KOPT-K1 (cell line): ENCODE measurements around the gene KLF7.

ENCODE experiments used
- H3K27ac ChIP-seq: fragments of 200-600 bp; sonication (generic); 2 replicates; pipeline ENCODE4 v1.5.1; 2016; ENCODE audit warnings: antibody characterized with exemption, mild to moderate bottlenecking, low read depth, low read length; ENCODE audit not compliant: poor library complexity, severe bottlenecking
- H3K36me3 ChIP-seq: fragments of 200-600 bp; sonication (generic); 2 replicates; pipeline ENCODE4 v1.5.1; 2017; ENCODE audit warnings: antibody characterized with exemption, mild to moderate bottlenecking, low read length, moderate library complexity; ENCODE audit not compliant: insufficient read depth
- H3K9me3 ChIP-seq: fragments of 200-600 bp; sonication (generic); 2 replicates; pipeline ENCODE4 v1.5.1; 2017; ENCODE audit warnings: antibody characterized with exemption, low read length, mild to moderate bottlenecking; ENCODE audit not compliant: insufficient read depth, poor library complexity, severe bottlenecking

The KLF7 gene

DNA sequence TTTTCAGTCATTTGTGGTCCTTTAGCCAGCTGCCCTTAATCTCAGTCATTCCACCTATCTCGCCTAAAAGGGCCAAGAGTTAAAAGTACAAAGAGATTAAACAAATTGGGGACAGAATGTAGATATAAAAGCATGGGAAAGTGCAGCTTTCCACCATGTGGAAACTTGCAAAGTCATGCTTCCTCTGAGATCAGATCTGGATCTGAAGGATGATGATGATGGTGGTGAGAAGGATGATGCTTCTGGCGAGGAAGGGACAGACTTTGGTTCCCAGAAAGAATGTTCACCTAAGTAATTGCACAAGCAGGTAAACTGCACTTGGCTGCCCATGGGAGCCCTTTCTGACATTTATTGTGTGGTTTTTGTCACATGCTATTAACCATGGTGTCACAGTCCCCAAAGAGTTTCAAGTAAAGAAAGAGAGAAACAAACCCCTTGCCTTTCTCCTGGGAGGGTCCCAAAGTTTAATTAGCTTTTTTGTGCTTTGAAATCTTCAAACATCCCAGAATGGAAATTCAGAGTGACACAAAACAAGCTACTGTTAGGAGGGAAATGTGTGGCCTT is 34.7 kb downstream of the KLF7 start:
- H3K36me3 ChIP-seq, result no peaks in the 10 kb centered on the region
- no peak overlapping the region for H3K27ac ChIP-seq

DNA sequence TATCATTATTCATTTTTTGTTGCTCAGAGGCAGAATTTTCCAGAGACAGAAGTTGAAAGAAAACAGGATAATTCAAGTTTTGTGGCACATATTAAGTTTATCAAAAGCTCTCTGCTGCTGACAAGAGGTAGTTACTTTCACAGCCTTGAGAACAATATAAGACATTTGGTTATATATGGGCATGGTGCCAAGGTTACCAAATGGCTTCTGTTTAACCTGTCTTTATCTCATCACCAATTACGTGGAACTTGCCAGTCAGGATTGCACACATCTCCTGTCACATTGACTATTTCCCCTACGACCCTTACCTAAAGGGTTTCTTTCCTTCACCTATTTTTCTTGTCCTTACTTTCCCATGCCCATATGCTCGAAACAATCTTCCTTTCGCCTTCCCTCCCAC is 35.9 kb downstream of the KLF7 start:
- Histone ChIP-seq H3K36me3 (no peaks in the 10 kb centered on the region), H3K27ac (no peak overlapping the region), H3K9me3 (no peaks in the 10 kb centered on the region)

More for the DNA sequence above, 34.7 kb downstream of the KLF7 start:
- no peaks in the 10 kb centered on the region for H3K9me3 ChIP-seq

DNA sequence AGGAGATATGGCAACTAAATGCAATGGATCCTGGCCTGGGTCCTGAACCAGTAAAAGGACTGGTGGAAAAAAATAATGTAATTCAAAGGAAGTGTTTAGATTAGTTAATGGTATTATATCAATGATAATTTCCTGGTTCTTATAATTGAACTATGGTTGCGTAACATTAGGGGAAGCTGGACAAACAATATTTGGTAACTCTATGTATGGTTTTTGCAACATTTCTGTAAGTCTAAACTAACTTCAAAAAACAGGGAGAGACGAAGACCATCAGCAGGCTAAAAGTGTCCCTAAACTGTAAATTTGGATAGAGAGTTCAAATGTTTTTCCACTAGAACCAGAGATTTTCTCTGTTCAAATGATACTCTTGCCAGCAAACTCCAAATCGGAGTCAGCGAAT is 36.9 kb downstream of the KLF7 start:
- Histone ChIP-seq H3K9me3 (no peaks in the 10 kb centered on the region), H3K36me3 (no peaks in the 10 kb centered on the region), H3K27ac (no peak overlapping the region)

DNA sequence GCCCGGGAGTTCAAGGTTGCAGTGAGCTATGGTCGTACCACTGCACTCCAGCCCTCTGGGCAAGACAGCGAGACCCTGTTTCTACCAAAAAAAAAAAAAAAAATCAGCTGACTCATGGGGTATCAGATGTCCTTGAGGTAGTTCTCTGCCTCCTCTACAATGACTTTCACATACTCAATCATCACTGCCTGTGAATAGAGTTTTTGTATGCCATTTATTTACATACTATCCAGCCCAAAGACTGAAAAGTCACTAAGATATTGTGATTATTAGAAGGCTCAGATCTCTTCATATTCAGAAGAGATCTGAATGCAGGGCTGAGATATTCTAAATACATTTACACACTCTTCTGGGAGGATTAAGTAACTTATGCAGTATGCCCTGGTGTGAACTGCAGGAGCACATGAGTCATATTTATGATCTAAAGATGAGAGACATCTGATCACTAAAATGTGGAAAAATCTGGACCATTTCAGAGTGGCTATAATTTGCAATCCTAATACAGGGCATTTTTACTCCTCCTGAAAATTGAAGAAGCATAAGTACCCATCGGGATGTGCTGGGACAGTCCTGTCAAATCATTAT is 38.9 kb downstream of the KLF7 start:
- H3K36me3 ChIP-seq, result no peaks in the 10 kb centered on the region
- no peaks in the 10 kb centered on the region for H3K9me3 ChIP-seq
- no peak overlapping the region for H3K27ac ChIP-seq

DNA sequence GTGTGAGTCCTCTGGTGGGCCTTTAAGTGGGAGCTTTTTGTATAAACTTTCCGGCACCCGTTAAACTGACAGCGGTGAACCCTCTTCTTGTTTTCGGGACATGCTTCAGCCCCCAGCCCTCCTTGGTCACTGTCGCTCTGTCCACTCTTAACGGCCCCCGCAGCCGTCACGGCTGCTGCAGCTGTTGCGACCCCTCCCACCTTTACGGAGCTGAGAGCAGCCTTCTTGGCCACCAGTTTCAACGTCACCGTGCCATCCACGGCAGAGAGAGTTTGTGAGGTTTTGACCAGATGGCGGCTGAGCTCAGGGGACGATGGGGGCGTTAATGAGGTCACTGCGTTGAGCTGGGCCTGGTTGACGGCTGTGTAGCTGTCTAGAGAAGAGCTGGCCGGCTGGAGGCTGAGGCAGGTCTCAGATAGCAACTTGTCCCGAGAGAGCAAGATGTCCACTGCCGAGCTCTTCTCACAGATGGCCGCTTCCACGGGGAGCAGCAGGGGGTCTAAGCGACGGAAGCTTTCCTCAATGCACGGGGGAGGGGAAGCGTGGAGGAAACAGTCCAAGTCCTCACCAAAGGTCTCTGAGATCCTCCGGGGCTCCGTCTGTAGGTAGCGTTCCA is 41.9 kb downstream of the KLF7 start:
- Histone ChIP-seq H3K9me3 (no peaks in the 10 kb centered on the region), H3K36me3 (no peaks in the 10 kb centered on the region), H3K27ac (no peak overlapping the region)

DNA sequence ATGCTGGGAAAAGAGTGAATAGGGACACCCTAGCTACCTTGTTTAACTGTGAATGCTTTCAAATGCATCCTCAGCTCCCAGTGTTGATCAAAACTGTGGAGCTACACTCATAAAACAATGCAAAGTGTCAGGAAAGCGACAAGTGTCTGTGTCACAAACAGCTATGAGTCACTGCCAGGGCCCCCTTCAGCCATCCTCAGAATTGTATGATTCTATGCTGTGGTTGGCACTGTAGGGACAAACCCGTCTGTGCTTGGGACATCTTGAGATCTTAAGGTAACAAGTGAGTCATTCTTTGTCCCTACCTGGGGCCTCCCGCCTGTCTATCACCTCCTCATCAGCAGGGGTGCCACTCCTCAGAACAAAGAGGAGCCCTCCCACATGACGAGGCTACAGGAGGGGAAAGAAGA is 42.4 kb downstream of the KLF7 start:
- Histone ChIP-seq H3K36me3 (no peaks in the 10 kb centered on the region), H3K9me3 (no peaks in the 10 kb centered on the region), H3K27ac (no peak overlapping the region)

DNA sequence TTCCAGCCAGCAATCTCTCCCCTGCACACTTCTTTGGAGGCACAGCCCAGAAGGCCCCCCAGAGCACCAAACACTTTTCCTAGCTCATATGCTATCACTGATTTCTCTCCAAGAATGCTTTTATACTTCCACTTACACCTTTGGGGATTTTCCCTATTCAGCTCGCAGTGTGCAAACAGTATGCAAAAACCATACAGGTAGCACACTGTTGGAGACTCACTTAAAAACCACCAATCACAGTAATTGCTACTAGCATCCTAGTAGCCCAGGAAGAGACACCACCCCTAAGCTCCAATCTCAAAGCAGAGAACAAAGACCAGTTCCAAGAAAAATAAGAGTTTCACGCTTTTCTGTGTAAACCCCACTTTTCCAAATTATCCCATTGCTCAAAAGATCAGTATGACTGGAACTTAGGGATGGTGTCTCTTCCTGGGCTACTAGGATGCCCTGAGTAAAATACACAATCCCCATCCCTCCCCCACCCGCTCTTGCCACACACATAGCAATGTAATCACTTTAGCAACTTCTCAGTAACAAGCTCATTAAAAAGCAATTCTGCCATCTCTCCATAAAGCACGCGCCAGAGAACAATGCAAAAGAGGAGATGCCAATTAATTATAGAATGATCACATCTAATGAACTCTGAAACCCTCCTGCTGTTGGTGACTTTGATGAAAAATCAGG is 43.0 kb downstream of the KLF7 start:
- H3K36me3 ChIP-seq, result no peaks in the 10 kb centered on the region
- H3K27ac ChIP-seq, result no peak overlapping the region
- no peaks in the 10 kb centered on the region for H3K9me3 ChIP-seq

DNA sequence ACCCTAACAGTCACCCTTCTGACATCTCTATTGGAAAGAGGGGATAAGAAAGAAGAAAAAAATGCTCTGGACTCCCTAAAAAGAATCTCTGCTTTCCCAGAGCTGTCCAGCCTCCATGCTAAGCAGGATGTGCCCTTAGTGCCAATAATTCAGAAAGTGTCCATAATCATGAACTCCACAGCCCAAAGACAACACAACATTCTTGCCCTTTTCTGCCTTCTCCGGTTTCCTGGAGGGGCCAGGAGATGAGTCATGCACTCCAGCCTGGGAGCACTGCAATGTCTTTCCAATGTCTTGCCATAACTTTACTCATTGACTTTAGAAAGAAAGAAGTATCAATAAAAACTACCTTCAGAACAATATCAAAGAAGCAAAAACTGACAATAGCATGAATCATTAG is 44.0 kb downstream of the KLF7 start:
- H3K27ac ChIP-seq, result no peak overlapping the region
- no peaks in the 10 kb centered on the region for H3K9me3 ChIP-seq
- H3K36me3 ChIP-seq, result no peaks in the 10 kb centered on the region

DNA sequence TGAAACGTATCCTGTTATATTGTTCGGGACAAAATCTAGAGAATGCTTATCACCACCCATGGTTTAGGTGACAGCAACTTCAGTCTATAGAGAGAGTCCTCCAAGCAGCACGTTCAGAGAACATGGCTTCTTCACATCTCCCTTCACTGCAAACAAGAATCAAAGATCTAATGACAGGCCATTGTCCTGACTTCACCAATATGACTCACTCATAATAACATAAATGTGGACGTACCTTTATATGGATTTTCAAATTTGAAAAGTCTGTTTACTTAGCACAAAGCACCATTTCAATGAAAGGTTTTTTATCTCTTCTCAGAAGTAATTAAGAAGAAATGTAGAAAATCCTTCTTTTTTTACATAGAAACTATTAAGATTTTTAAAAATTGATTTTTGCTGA is 46.7 kb downstream of the KLF7 start:
- H3K27ac ChIP-seq, result no peak overlapping the region
- H3K36me3 ChIP-seq, result no peaks in the 10 kb centered on the region
- H3K9me3 ChIP-seq, result no peaks in the 10 kb centered on the region

DNA sequence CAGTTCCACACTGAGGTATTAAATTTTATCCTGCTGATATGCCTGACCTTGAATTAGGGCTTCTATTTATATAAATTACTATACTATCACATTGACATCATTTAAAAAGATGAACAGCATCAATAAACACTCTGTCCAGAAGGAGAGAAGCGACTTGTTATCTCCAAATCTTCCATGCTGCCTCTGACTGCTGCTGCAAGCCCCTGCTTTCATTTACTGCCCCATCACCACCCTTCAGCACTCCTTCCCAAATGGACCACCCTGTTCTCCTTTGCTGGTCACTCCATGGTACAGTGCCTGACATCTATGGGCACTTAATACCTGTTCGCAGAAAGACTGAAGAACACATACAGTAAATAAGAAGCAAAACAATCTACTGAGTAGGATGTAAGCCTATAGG is 48.1 kb downstream of the KLF7 start:
- H3K9me3 ChIP-seq, result no peaks in the 10 kb centered on the region
- no peaks in the 10 kb centered on the region for H3K36me3 ChIP-seq
- no peak overlapping the region for H3K27ac ChIP-seq

DNA sequence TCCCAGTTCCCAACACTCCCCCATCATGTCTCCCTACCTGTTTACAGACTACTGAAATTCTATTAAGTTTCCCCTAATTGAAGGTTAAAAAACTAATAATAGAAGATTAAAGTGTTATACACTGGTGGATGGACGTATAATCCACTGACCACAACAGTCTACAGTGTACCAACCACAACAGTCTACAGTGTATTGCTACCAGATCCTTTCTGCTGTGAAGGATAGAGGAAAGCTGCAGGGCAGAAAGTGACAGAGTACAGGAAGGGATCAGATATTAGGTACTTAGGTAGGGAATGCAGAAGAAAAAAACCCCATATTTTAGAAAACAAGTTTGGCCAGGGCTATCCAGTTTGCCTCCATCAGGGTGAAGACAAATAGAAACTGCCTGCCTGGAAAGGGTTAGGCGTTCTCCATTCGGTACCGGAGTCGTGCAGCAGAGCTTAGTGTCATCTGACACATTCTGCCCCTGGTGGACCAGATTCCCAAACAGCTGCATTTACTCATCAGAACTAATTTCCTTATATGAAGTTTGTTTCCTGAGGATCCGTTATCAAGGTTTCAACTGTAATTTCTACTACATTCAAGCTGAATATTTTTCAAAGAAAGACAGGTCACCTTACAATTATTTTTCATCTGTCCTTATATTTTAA is 49.9 kb downstream of the KLF7 start:
- no peak overlapping the region for H3K27ac ChIP-seq

DNA sequence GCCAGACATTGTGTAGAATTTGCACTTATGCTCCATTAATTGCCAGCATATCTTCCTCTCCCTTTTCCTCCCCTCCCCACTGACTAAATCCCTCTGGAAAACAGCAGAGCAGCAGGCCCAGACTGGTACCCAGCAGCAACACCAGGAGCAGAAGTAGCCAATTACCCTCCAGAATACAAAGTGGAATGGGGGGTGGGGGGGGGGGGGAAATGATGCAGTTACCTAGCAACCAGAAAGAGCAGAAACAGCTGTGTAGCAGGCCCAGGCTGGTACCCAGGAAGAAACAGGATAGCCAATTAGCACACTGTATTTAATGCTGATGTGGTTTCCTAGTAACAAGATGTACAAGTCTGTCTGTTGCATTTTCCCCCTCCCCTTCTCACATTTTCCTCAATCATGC is 52.3 kb downstream of the KLF7 start:
- H3K36me3 ChIP-seq, result no peaks in the 10 kb centered on the region
- H3K27ac ChIP-seq, result no peak overlapping the region
- no peaks in the 10 kb centered on the region for H3K9me3 ChIP-seq

More for the DNA sequence above, 49.9 kb downstream of the KLF7 start:
- Histone ChIP-seq H3K36me3 (no peaks in the 10 kb centered on the region), H3K9me3 (no peaks in the 10 kb centered on the region)

DNA sequence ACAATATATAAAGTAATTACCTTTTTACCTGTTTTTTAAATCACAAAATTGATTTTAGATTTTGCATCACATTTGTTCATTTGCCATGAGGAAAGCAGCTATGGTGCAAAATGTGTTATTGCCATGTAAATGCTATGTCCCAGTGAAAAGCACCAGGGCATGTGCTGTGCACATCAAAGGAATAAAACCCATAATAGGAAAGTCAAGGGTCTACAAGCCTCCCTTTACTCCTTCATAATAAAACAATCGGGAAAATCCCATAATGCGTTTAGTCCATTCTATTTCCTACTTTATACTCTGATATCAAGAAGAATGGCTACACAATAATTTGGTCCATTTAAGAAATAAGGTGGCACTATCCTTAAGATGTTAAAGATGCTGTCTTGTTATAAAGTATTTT is 53.0 kb downstream of the KLF7 start:
- no peaks in the 10 kb centered on the region for H3K36me3 ChIP-seq
- H3K9me3 ChIP-seq, result no peaks in the 10 kb centered on the region
- H3K27ac ChIP-seq, result no peak overlapping the region

DNA sequence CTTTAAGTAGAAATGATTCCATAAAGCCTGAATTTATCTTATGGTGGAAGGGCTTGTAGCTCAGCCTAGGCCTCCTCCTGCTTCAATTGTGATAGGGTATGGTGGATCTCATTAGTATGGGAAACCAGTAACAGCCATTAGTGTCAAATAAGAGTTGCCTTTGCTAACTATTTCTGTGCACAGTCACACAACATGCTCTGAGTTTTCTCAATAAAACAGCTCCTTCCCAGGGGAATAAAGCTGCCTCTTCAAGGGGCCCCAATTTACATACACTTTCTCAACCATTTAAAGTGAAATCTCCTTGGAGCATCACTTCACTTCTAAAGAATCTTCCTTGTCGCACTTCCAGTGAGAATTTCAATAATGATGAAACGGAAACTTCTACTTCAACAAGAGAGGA is 53.4 kb downstream of the KLF7 start:
- H3K9me3 ChIP-seq, result no peaks in the 10 kb centered on the region
- H3K36me3 ChIP-seq, result no peaks in the 10 kb centered on the region
- no peak overlapping the region for H3K27ac ChIP-seq

DNA sequence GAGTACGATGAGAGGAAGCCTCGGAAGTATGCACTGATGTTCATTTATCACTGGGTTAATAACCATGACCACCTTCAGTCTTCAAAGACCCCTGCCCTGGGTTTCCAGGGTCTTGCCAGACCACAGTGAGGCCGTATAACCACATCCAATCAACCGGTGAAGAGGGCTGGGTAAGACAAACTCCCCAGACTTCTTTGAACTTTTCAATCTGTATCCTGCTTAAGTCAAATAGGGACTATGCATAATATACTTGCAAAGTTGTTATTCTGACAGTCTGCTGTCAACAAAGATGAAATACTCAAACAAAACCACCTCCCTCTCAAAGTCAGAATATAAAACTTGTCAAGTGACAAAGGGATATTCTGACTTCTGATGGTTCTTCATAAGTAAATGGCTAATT is 54.0 kb downstream of the KLF7 start:
- Histone ChIP-seq H3K27ac (no peak overlapping the region), H3K36me3 (no peaks in the 10 kb centered on the region), H3K9me3 (no peaks in the 10 kb centered on the region)
